ENCODE data around the gene KLHL34. TPM values are rescaled to one million over a fixed set of nuclear protein-coding genes. Genes with fewer than 3 reads are reported as not detected.

KLHL34 gene
- total RNA-seq, 1 experiment from 2014 or later: 0.05 TPM

- no peak overlapping the region for H3K4me3 ChIP-seq (ENCODE audit: low read depth in 2 of 2, low read length in 2 of 2)
- H3K36me3 ChIP-seq (ENCODE audit: control insufficient read depth, insufficient read depth, low read length): no peaks in the 10 kb centered on the region
- no peaks in the 10 kb centered on the region for H3K4me1 ChIP-seq (ENCODE audit: control insufficient read depth, insufficient read depth, low read length)
- BruUV-seq (replicated peaks): no TSS peak
- no peak for ATAC-seq
- H3K27me3 ChIP-seq (ENCODE audit: control insufficient read depth, insufficient read depth, low read length): no peaks in the 10 kb centered on the region
- POLR2A ChIA-PET: no interaction called here
- DNase-seq (ENCODE audit: low read depth, low spot score): no peak
- H3K9me3 ChIP-seq (ENCODE audit: control insufficient read depth, insufficient read depth, low read depth, low read length): no peaks in the 10 kb centered on the region
- TF ChIP-seq TCF7L2 (IDR thresholded peaks at IDR 0.05; ENCODE audit: low read depth, low read length): no peak
- no peak for TF ChIP-seq SIN3A (IDR thresholded peaks at IDR 0.05; ENCODE audit: borderline replicate concordance, insufficient read depth, low read depth, low read length)
- no peak for TF ChIP-seq CTCF (IDR thresholded peaks at IDR 0.05)
- TF ChIP-seq POLR2AphosphoS5 (IDR thresholded peaks at IDR 0.05; ENCODE audit: low read depth, low read length): no peak
- TF ChIP-seq REST (IDR thresholded peaks at IDR 0.05; ENCODE audit: insufficient read depth in 1 of 2, low read depth in 2 of 2, low read length in 1 of 2): no peak
- H3K27ac ChIP-seq (ENCODE audit: low read length): no peak overlapping the region
- CTCF ChIA-PET: no interaction called here
- in situ Hi-C loops (cut with HindIII; ENCODE audit: low pct_unique_long_range_greater_than_20kb, low sequenced_read_pairs) (no loop called here), intact Hi-C loops (cut with micrococcal nuclease; ENCODE audit: unreplicated experiment) (no loop called here)
These were observed 18.4 kb downstream of the KLHL34 start for GRCh38 chrX:21639775-21640174.

- ATAC-seq (no peak), DNase-seq (ENCODE audit: low read depth, low spot score) (no peak)
- in situ Hi-C loops (cut with HindIII; ENCODE audit: low pct_unique_long_range_greater_than_20kb, low sequenced_read_pairs) (no loop called here), intact Hi-C loops (cut with micrococcal nuclease; ENCODE audit: unreplicated experiment) (no loop called here)
- H3K4me3 ChIP-seq (ENCODE audit: low read depth in 2 of 2, low read length in 2 of 2): no peak overlapping the region
- H3K27me3 ChIP-seq (ENCODE audit: control insufficient read depth, insufficient read depth, low read length): no peaks in the 10 kb centered on the region
- TF ChIP-seq TCF7L2 (IDR thresholded peaks at IDR 0.05; ENCODE audit: low read depth, low read length) (no peak), CTCF (IDR thresholded peaks at IDR 0.05) (no peak), REST (IDR thresholded peaks at IDR 0.05; ENCODE audit: insufficient read depth in 1 of 2, low read depth in 2 of 2, low read length in 1 of 2) (no peak), POLR2AphosphoS5 (IDR thresholded peaks at IDR 0.05; ENCODE audit: low read depth, low read length) (no peak), SIN3A (IDR thresholded peaks at IDR 0.05; ENCODE audit: borderline replicate concordance, insufficient read depth, low read depth, low read length) (no peak)
- ChIA-PET POLR2A (no interaction called here), CTCF (no interaction called here)
- no peaks in the 10 kb centered on the region for H3K36me3 ChIP-seq (ENCODE audit: control insufficient read depth, insufficient read depth, low read length)
- no peaks in the 10 kb centered on the region for H3K9me3 ChIP-seq (ENCODE audit: control insufficient read depth, insufficient read depth, low read depth, low read length)
- no TSS peak for BruUV-seq (replicated peaks)
- no peak overlapping the region for H3K27ac ChIP-seq (ENCODE audit: low read length)
- H3K4me1 ChIP-seq (ENCODE audit: control insufficient read depth, insufficient read depth, low read length): no peaks in the 10 kb centered on the region
These were observed 19.8 kb downstream of the KLHL34 start for GRCh38 chrX:21638311-21638710.

Data from Panc1 (cell line).